ENCODE results near the gene IL1A. TPM values are rescaled to one million over a fixed set of nuclear protein-coding genes. Genes with fewer than 3 reads are reported as not detected.

IL1A gene
- total RNA-seq, 1 donor from 2014 or later, result 2.0 TPM

- intact Hi-C loops (cut with micrococcal nuclease), result no loop called here
Observed at GRCh38 chr2:112728029-112728362, 56.3 kb downstream of the IL1A start.

- intact Hi-C loops (cut with micrococcal nuclease), result no loop called here
Observed at GRCh38 chr2:112727276-112728028, 56.8 kb downstream of the IL1A start.

- intact Hi-C loops (cut with micrococcal nuclease), result loop anchor here (1.0 kb wide), 9 partner anchors 20 to 245 kb away; partner anchors contain the start of genes CHCHD5, POLR1B and SLC20A1
Observed at GRCh38 chr2:112726487-112727190, 57.7 kb downstream of the IL1A start.

- intact Hi-C loops (cut with micrococcal nuclease), result loop anchor here (1.0 kb wide), 9 partner anchors 20 to 244 kb away; partner anchors contain the start of genes CHCHD5, POLR1B and SLC20A1
Observed at GRCh38 chr2:112725545-112726457, 58.5 kb downstream of the IL1A start.

- intact Hi-C loops (cut with micrococcal nuclease), result no loop called here
Observed at GRCh38 chr2:112724591-112725525, 59.4 kb downstream of the IL1A start.

GRCh38 chr2:112723995-112724394 lies 60.3 kb downstream of the IL1A start:
- intact Hi-C loops (cut with micrococcal nuclease), result no loop called here

Other genes starting within 250 kb of the IL1A start
- 36.2 and 42.3 TPM in 2 replicates for gene POLR1B, start 242.0 kb downstream of the IL1A start, total RNA-seq
- 28.1 and 29.8 TPM in 2 replicates for gene CHCHD5, start 199.9 kb downstream of the IL1A start, total RNA-seq
- gene SLC20A1, start 138.6 kb downstream of the IL1A start, total RNA-seq, result 212 and 216 TPM in 2 replicates
- gene NT5DC4, start 63.5 kb downstream of the IL1A start, total RNA-seq, result 0.17 TPM in 1 of 2 replicates, not detected in the other
- gene CKAP2L, start 19.9 kb downstream of the IL1A start, total RNA-seq, result 33.2 and 38.4 TPM in 2 replicates
- not detected in 2 replicates for gene IL1B, start 52.3 kb upstream of the IL1A start, total RNA-seq
- 0.39 and 0.46 TPM in 2 replicates for gene IL37, start 126.7 kb upstream of the IL1A start, total RNA-seq
- 0.29 TPM in 1 of 2 replicates, not detected in the other for gene IL36G, start 193.5 kb upstream of the IL1A start, total RNA-seq
- 0.32 and 0.49 TPM in 2 replicates for gene IL36A, start 221.0 kb upstream of the IL1A start, total RNA-seq